ENCODE data around the gene MAP2K2. TPM values are rescaled to one million over a fixed set of nuclear protein-coding genes. Genes with fewer than 3 reads are reported as not detected.
"Not testable (repeated sequence)": the region's sequence is repeated elsewhere in the genome, so short reads cannot be mapped to it uniquely, and the experiment has no call there.

The MAP2K2 gene
- total RNA-seq, 1 donor from 2014 or later, result 123 TPM

DNA sequence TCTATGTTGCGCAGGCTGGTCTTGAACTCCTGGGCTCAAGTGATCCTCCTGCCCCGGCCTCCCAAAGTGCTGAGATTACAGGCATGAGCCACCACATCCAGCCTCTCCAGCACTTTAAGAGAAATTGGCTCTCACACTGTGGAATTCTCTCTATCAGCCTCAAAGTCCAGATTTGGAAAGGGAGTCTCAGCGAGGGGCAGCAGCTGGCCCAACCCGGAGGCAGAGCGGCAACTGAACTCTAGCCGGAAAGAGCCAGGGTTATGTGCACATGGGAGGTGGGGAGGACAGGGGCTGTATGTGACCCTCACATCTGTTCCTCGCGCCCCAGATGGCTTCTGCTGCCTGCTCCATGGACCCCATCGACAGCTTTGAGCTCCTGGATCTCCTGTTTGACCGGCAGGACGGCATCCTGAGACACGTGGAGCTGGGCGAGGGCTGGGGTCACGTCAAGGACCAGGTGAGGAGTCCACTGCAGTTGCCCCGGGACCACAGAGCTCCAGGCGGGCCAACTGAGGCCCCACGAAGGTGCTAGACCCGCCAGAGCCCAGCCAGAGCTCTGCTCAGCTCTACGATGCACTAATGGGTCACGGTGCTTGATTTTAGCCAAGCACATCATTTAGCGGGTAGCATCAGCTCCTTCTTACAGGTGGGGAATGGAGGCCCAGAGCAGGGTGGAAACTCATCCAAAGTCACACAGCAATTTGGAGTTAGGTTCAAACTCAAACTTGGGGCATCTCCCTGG is 30.8 kb upstream of the MAP2K2 start:
- TF ChIP-seq, protein P1, sequence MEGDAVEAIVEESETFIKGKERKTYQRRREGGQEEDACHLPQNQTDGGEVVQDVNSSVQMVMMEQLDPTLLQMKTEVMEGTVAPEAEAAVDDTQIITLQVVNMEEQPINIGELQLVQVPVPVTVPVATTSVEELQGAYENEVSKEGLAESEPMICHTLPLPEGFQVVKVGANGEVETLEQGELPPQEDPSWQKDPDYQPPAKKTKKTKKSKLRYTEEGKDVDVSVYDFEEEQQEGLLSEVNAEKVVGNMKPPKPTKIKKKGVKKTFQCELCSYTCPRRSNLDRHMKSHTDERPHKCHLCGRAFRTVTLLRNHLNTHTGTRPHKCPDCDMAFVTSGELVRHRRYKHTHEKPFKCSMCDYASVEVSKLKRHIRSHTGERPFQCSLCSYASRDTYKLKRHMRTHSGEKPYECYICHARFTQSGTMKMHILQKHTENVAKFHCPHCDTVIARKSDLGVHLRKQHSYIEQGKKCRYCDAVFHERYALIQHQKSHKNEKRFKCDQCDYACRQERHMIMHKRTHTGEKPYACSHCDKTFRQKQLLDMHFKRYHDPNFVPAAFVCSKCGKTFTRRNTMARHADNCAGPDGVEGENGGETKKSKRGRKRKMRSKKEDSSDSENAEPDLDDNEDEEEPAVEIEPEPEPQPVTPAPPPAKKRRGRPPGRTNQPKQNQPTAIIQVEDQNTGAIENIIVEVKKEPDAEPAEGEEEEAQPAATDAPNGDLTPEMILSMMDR (conservative IDR thresholded peaks at IDR 0.05; ENCODE audit: low read depth, low read length), result no peak
- no peak for DNase-seq (ENCODE audit: low read depth)
- H3K4me3 ChIP-seq (ENCODE audit: low read depth, low read length), result no peak overlapping the region

DNA sequence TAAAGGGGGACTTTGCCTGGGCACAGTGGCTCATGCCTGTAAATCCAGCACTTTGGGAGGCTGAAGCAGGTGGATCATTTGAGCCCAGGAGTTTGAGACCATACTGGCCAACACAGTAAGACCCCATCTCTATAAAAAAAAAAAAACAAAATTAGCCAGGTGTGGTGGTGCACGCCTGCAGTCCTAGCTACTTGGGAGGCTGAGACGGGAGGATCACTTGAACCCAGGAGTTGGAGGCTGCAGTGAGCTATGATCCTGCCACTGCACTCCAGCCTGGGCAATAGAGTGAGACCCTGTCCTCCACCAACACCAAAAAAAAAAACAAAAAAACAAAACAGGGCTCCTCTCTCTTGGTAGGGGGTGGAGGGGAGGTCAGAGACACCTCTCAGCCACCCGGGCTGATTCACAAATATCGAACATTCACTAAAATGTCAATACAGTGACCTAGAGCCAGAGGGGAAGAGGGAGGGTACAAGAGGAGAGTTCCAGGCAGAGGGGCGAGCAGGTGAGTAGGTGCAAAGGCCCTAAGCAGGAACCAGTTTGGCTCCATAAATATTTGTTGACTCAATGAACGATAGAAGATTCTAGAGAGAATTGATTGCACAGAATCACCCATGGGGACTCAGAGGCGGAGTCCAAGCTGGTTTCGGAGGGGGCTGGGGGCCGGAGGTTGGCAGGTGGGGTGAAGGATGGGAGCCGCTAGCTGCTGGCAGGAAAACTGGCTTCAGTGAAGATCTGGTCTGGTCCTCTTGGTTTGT is 28.5 kb upstream of the MAP2K2 start:
- DNase-seq (ENCODE audit: low read depth), result no peak
- TF ChIP-seq, protein P1 (conservative IDR thresholded peaks at IDR 0.05; ENCODE audit: low read depth, low read length), result no peak
- no peak overlapping the region for H3K4me3 ChIP-seq (ENCODE audit: low read depth, low read length)

DNA sequence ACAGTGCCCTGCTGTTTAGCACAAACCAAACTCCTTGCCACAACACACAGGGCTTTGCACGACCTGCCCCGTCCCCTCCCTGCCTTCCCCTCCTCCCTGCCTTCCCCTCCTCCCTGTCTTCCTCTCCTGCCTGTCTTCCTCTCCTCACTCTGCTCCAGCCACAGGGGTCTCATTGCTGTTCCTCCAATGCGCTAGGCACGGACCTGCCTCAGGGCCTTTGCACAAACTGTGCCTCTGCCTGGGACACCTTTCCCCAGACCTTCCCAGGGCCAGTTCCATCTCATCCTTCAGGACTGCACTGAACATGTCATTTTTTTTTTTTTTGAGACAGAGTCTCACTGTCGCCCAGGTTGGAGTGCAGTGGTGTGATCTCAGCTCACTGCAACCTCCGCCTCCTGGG is 27.7 kb upstream of the MAP2K2 start:
- DNase-seq (ENCODE audit: low read depth), result no peak
- TF ChIP-seq, protein P1 (conservative IDR thresholded peaks at IDR 0.05; ENCODE audit: low read depth, low read length), result no peak
- no peak overlapping the region for H3K4me3 ChIP-seq (ENCODE audit: low read depth, low read length)

DNA sequence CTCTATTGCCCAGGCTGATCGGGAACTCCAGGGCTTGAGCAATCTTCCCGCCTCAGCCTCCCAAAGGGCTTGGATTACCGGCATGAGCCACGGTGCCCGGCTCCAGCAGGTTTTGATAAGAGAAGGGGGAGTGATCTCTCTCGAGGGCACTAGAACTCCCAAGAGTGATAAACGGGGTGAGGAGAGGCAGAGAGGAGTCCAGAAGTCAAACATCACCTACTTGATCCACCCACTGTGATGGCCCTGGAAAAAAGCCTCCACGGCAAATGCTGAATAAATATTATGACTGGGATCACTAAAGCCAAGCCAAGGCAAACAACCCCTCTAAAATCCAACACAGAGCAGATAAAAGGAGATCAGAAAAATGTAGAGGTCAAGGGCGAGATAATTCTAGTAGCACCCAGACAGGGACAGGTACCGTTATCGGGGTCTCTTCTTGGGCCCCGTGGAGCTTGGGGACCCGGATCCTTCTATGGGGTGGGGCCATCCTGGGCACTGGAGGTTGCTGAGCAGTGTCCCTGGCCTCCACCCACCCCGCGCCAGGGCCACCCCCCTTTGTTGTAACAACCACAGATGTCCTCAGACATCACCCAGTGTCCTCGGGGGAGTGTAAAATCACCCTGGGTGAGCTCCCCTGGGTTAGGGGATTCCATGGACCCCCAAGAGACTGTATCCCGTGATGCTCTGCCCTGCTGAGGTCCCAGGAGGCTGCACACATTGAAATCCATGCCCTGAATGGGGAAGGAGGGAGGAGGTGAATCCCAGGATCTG is 25.8 kb upstream of the MAP2K2 start:
- no peak overlapping the region for H3K4me3 ChIP-seq (ENCODE audit: low read depth, low read length)
- TF ChIP-seq, protein P1 (conservative IDR thresholded peaks at IDR 0.05; ENCODE audit: low read depth, low read length), result no peak
- DNase-seq (ENCODE audit: low read depth), result no peak

DNA sequence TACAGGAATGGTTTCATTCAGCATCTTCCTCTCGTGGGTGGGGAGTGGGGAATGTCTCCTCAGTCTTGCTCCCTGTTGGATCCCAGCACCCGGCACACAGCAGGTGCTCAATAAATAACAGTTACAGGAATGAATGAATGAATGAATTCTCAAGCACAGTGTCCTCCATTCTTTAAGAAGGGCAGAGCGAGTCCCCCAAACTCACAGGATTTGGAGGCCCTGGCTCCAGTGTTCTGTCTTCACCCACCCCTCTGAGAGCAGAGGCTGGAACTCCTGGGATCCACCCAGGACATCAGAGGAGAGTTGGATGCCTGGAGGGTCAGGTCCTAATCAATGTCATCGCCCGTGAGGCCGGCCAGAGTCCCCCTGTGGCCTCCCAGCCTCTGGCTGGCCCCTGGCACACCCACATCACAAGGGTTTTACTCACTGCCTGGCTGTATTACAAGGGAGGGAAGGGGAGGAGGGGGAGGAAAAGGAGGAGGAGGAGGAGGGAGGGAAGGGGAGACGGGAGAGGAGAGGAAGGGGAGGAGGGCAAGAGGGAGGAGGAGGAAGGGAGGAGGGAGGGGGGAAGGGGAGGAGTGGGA is 20.8 kb upstream of the MAP2K2 start:
- no peak for DNase-seq (ENCODE audit: low read depth)

DNA sequence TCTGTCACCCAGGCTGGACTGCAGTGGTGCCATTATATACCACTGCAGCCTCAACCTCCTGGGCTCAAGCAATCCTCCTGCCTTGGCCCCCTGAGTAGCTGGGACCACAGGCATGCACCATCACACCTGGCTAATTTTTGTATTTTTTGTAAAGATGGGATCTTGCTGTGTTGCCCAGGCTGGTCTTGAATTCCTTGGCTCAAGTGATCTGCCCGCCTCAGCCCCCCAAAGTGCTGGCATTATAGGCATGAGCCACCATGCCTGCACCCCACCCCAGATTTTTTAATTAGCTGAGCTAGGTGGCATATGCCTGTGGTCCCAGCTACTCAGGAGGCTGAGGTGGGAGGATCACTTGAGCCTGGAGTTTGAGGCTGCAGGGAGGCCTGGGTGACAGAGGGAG is 19.0 kb upstream of the MAP2K2 start:
- H3K4me3 ChIP-seq (ENCODE audit: low read depth, low read length); DNase-seq (ENCODE audit: low read depth): not testable (repeated sequence)

More for the DNA sequence above, 20.8 kb upstream of the MAP2K2 start:
- no peak overlapping the region for H3K4me3 ChIP-seq (ENCODE audit: low read depth, low read length)
- TF ChIP-seq, protein P1 (conservative IDR thresholded peaks at IDR 0.05; ENCODE audit: low read depth, low read length), result no peak

DNA sequence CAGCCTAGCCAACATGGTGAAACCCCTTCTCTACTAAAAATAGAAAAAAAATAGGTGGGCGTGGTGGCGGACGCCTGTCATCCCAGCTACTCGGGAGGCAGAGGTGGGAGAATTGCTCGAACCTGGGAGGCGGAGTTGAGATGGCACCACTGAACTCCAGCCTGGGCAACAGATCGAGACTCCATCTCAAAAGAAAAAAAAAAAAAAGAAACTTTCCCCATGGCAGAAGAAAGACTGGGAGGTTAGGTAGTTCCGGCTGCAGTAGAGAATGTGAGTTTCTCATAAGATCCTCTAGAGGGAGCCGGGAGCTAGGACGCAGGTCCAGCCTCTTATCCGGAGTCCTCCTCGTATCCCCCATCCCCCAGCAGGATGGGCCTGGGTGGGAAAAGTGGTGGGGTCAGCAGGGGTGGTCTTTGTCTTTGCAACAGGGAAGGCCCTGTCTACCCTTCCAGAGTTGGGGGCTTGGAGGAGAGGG is 16.4 kb upstream of the MAP2K2 start:
- H3K4me3 ChIP-seq (ENCODE audit: low read depth, low read length), result no peak overlapping the region
- no peak for DNase-seq (ENCODE audit: low read depth)
- TF ChIP-seq, protein P1 (conservative IDR thresholded peaks at IDR 0.05; ENCODE audit: low read depth, low read length), result peak; percentile 71

Measured in epithelial cell of proximal tubule (primary cell).